CD14-positive monocyte (primary cell): ENCODE measurements around the gene TMEM219. TPM values are rescaled to one million over a fixed set of nuclear protein-coding genes. Genes with fewer than 3 reads are reported as not detected.
A peak's percentile ranks its signal among the peaks of the same experiment; 100 is the strongest.

Source experiments
- DNase-seq, 3 donors: peaks; one replicate each; pipeline ENCODE4 v3.0.0-alpha.2; 2011 to 2022
- H2AFZ ChIP-seq: 2 replicates; pipeline ENCODE4 v1.6.0; 2012; ENCODE audit warnings: mild to moderate bottlenecking, low read depth, low read length, inconsistent platforms; ENCODE audit not compliant: insufficient read depth, poor library complexity, severe bottlenecking
- H3K27ac ChIP-seq, 2 donors: 1 replicate in 1 of 2; 2 replicates in 1 of 2; pipeline ENCODE4 v1.5.1; 2012 to 2013; ENCODE audit warnings: low read length in 2 of 2, control low read depth in 1 of 2, inconsistent platforms in 1 of 2, low read depth in 1 of 2, mild to moderate bottlenecking in 1 of 2
- H3K27me3 ChIP-seq, 2 donors: one replicate each; pipeline versions ENCODE4 v1.6.0 to v1.6.1; 2011 to 2013; ENCODE audit warnings: low read length in 2 of 2; ENCODE audit not compliant: control insufficient read depth in 2 of 2, insufficient read depth in 2 of 2
- H3K36me3 ChIP-seq, 2 donors: replicated peaks in 1 of 2; 1 replicate in 1 of 2; 2 replicates in 1 of 2; pipeline versions ENCODE4 v1.5.1 to v1.6.1; 2012 to 2013; ENCODE audit warnings: low read length in 2 of 2, control low read depth in 1 of 2, inconsistent platforms in 1 of 2, mild to moderate bottlenecking in 1 of 2; ENCODE audit not compliant: insufficient read depth in 2 of 2, control insufficient read depth in 1 of 2
- H3K4me1 ChIP-seq, 2 donors: 1 replicate in 1 of 2; 2 replicates in 1 of 2; pipeline versions ENCODE4 v1.5.1 to v1.6.1; 2012 to 2013; ENCODE audit warnings: low read length in 2 of 2, control low read depth in 1 of 2, inconsistent platforms in 1 of 2, mild to moderate bottlenecking in 1 of 2, moderate library complexity in 1 of 2; ENCODE audit not compliant: insufficient read depth in 2 of 2, control insufficient read depth in 1 of 2
- H3K4me2 ChIP-seq: replicated peaks from 2 replicates; pipeline ENCODE3; 2012; ENCODE audit warnings: low read length, moderate library complexity, mild to moderate bottlenecking; ENCODE audit not compliant: poor library complexity, severe bottlenecking; ENCODE audit errors: extremely low read depth
- H3K4me3 ChIP-seq, 3 experiments: fragments of 200-600 bp in 1 of 3; sonication (generic) in 1 of 3; replicated peaks in 1 of 3; 1 replicate in 2 of 3; 2 replicates in 1 of 3; pipeline ENCODE4 v1.5.1; 2011 to 2013; ENCODE audit warnings: low read length in 3 of 3, mild to moderate bottlenecking in 3 of 3, control low read depth in 2 of 3, low read depth in 2 of 3, inconsistent platforms in 1 of 3, moderate library complexity in 1 of 3
- H3K79me2 ChIP-seq: 2 replicates; pipeline ENCODE4 v1.6.0; 2012; ENCODE audit warnings: mild to moderate bottlenecking, control low read depth, inconsistent platforms, low read length, moderate library complexity; ENCODE audit not compliant: insufficient read depth
- H3K9ac ChIP-seq: 2 replicates; pipeline ENCODE4 v1.6.0; 2017; ENCODE audit warnings: low read length, mild to moderate bottlenecking; ENCODE audit not compliant: insufficient read depth, poor library complexity, severe bottlenecking
- H3K9me3 ChIP-seq, 2 donors: replicated peaks in 1 of 2; 1 replicate in 1 of 2; 2 replicates in 1 of 2; pipeline versions ENCODE4 v1.5.1 to v1.6.1; 2012 to 2013; ENCODE audit warnings: low read length in 2 of 2, control low read depth in 1 of 2; ENCODE audit not compliant: control insufficient read depth in 1 of 2, insufficient read depth in 1 of 2
- H4K20me1 ChIP-seq: 2 replicates; pipeline ENCODE4 v1.6.0; 2012; ENCODE audit warnings: mild to moderate bottlenecking, low read length, control low read depth, moderate library complexity; ENCODE audit not compliant: insufficient read depth
- H3K27ac Mint-ChIP-seq, 7 donors: one replicate each; pipeline ENCODE4 v1.8.0; 2020; ENCODE audit warnings: mild to moderate bottlenecking in 7 of 7, mixed read lengths in 7 of 7, moderate library complexity in 6 of 7, inconsistent platforms in 2 of 7
- H3K27me3 Mint-ChIP-seq, 3 donors: one replicate each; pipeline ENCODE4 v1.8.0; 2021 to 2022; ENCODE audit warnings: low read depth in 3 of 3, mild to moderate bottlenecking in 3 of 3, mixed read lengths in 3 of 3, moderate library complexity in 3 of 3, inconsistent platforms in 1 of 3
- H3K36me3 Mint-ChIP-seq, 2 donors: one replicate each; pipeline ENCODE4 v1.8.0; 2020; ENCODE audit warnings: mixed read lengths in 2 of 2, inconsistent platforms in 1 of 2, mild to moderate bottlenecking in 1 of 2
- H3K4me1 Mint-ChIP-seq: one replicate; pipeline ENCODE4 v1.8.0; 2020; ENCODE audit warnings: mild to moderate bottlenecking, mixed read lengths
- H3K4me3 Mint-ChIP-seq, 2 donors: one replicate each; pipeline ENCODE4 v1.8.0; 2020; ENCODE audit warnings: mild to moderate bottlenecking in 2 of 2, mixed read lengths in 2 of 2, moderate library complexity in 1 of 2
- H3K9me3 Mint-ChIP-seq, 7 donors: one replicate each; pipeline ENCODE4 v1.8.0; 2020 to 2022; ENCODE audit warnings: mixed read lengths in 7 of 7, mild to moderate bottlenecking in 6 of 7, moderate library complexity in 6 of 7, inconsistent platforms in 2 of 7
- WGBS: methylation state at CpG from one replicate; pipeline ENCODE4 v1.1.5; 2013; ENCODE audit warnings: missing lambda C conversion rate; ENCODE audit not compliant: insufficient coverage; 5-methylcytosine and 5-hydroxymethylcytosine counted together
- intact Hi-C, 2 donors: fragments of 100-400 bp; cut with micrococcal nuclease; formaldehyde crosslinking; loops; one replicate each; pipeline versions ENCODE4 v1.15.0 to v1.15.1; 2023
- polyA minus RNA-seq: library from RNA; depleted of rRNA, polyadenylated mRNA; stranded (reverse); fragments of >200 nt; gene quantifications from 2 replicates; pipeline ENCODE4 v1.2.3, GENCODE V29; 2012
- polyA plus RNA-seq, 3 donors: library from polyadenylated mRNA; depleted of rRNA in 1 of 3; unstranded in 2 of 3; stranded (reverse) in 1 of 3; fragments of 300-500 nt in 2 of 3; fragments of >200 nt in 1 of 3; fragmentation: Illumina TruSeq in 2 of 3; gene quantifications; 1 replicate in 2 of 3; 2 replicates in 1 of 3; pipeline ENCODE4 v1.2.3, GENCODE V29; 2012 to 2021
- total RNA-seq, 12 experiments: library from RNA in 1 of 12; stranded (reverse) in 1 of 12; fragments of 120-200 nt in 1 of 12; gene quantifications; one replicate each; pipeline ENCODE4 v1.2.4 and lab custom pipeline; 2013 to 2026; ENCODE audit warnings: mixed read lengths in 6 of 12, inconsistent platforms in 1 of 12
- TF ChIP-seq, protein P1 (sequence below): fragments of 200-600 bp; IDR thresholded peaks from one replicate; pipeline ENCODE4 v1.8.0; 2022; ENCODE audit warnings: antibody characterized with exemption, mild to moderate bottlenecking

TMEM219 gene, protein sequence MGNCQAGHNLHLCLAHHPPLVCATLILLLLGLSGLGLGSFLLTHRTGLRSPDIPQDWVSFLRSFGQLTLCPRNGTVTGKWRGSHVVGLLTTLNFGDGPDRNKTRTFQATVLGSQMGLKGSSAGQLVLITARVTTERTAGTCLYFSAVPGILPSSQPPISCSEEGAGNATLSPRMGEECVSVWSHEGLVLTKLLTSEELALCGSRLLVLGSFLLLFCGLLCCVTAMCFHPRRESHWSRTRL
- total RNA-seq (2013), result 111 TPM
- polyA plus RNA-seq (100 to 1,000 TPM; 157 to 265 (median 227) TPM), polyA minus RNA-seq (27.3 and 47.8 TPM in 2 replicates), total RNA-seq (lab: John Stamatoyannopoulos, UW) (7.7 to 54.6 (median 39.4) reads per million in 11 experiments)

DNA sequence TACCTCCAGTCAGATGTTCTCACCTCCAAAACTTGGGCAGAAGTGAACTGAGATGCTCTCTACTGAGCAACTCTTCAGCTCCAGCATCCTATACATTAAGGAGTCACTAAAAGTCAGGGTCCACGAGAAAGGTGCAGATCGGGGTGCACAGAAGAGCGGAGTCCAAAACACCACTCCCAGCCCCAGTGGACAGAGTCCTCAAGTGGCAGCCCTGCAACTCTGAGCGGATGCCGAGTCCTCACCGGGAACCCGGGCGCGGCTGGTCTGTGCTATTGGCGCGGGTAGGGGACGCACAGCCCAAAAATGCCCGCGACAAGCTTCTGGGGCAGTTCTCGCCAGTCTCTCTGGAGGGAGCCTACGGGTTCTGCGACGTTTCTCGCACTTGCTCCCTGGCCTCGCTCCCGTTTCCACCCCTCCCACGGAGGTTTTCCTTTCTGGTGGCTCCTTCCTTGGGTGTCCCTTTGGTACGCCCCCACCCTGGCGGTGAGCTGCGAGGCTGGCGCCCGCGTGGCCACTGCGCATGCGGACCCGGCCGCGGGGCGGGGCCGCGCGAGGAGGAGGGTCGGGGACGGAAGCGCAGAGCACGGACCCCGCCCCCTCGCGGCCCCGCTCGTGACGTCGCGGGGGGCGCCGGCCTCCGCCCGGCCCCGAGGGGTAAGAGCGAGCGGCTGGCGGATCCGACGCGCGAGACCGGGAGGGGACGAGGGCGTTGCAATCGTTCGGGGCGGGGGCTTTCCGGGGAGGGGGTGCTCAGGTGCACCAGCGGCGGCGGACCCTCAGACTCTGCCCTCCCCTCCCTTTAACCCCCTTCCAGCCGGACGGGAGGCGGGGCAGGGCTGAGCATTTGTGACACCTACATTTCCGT, at the start of gene TMEM219:
TMEM219 (plus strand) TSS at position 601 of the 865 bp plus-strand sequence. CDS start 1,065 bp downstream, outside the sequence.
- Mint-ChIP-seq H3K27ac (peak within 1 kb of the TSS; percentile 88 to 98 (median 96)), H3K4me3 (peak within 1 kb of the TSS; percentile 95 to 96), H3K36me3 (peaks cover 13 to 20% of the 10 kb centered on the region in 2 donors), H3K4me1 (peaks cover 18% of the 10 kb centered on the region), H3K27me3 (peaks cover 2 to 8% (median 2%) of the 10 kb centered on the region in 3 donors), H3K9me3 (no peaks in the 10 kb centered on the region)
- H3K9me3 ChIP-seq, result no peaks in the 10 kb centered on the region
- TF ChIP-seq, protein P1, sequence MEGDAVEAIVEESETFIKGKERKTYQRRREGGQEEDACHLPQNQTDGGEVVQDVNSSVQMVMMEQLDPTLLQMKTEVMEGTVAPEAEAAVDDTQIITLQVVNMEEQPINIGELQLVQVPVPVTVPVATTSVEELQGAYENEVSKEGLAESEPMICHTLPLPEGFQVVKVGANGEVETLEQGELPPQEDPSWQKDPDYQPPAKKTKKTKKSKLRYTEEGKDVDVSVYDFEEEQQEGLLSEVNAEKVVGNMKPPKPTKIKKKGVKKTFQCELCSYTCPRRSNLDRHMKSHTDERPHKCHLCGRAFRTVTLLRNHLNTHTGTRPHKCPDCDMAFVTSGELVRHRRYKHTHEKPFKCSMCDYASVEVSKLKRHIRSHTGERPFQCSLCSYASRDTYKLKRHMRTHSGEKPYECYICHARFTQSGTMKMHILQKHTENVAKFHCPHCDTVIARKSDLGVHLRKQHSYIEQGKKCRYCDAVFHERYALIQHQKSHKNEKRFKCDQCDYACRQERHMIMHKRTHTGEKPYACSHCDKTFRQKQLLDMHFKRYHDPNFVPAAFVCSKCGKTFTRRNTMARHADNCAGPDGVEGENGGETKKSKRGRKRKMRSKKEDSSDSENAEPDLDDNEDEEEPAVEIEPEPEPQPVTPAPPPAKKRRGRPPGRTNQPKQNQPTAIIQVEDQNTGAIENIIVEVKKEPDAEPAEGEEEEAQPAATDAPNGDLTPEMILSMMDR, result peak; percentile 28
- H3K4me3 ChIP-seq, result peak within 1 kb of the TSS; percentile 87 to 93 (median 91)
- H3K27me3 ChIP-seq, result no peaks in the 10 kb centered on the region
- peak; percentile 74 to 78 (median 77) for DNase-seq
- H4K20me1 ChIP-seq, result no peaks in the 10 kb centered on the region
- H3K4me2 ChIP-seq, result peak within 1 kb of the TSS; percentile 98
- peaks cover 15 to 18% of the 10 kb centered on the region in 2 donors for H3K4me1 ChIP-seq
- H3K79me2 ChIP-seq, result peaks cover 8% of the 10 kb centered on the region
- H2AFZ ChIP-seq, result peak within 1 kb of the TSS; percentile 92
- WGBS, result 0% methylated on average over 70 of the region's 75 CpGs
- H3K27ac ChIP-seq, result peak within 1 kb of the TSS; percentile 85 to 92
- peaks cover 5 to 6% of the 10 kb centered on the region in 2 donors for H3K36me3 ChIP-seq
- peak within 1 kb of the TSS; percentile 80 for H3K9ac ChIP-seq
- intact Hi-C loops, result loop anchor here (5.0 kb wide), 1 partner anchor 34 kb away; the partner anchor contains the start of gene KCTD13 (in 2 of the 2)

DNA sequence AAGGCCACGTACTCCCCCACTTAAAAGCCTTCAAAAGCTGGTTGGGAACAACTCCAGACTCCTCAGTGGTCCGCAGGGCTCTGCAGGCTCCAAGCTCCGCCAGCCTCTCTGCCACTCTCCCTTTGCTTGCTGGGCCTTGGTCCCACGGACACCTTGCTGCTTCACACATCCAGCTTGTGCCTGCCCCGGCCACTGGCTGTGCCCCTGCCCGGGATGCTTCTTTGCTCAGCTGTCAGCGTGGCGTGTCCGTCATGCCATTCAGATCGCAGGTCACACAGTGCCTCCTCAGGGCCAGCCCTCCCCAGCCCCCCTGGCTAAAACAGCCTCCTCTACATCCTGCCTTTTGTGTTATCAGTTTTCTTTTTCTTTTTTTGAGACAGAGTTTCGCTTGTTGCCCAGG, 49.8 kb upstream of the TMEM219 start:
- no peak overlapping the region for H3K4me2 ChIP-seq
- peak overlapping the region in 2 of 7 donors; percentile 26 to 66 for H3K27ac Mint-ChIP-seq
- intact Hi-C loops, result no loop called here
- peaks cover 16% of the 10 kb centered on the region for H3K4me1 Mint-ChIP-seq
- H3K4me3 ChIP-seq, result no peak overlapping the region
- H3K27ac ChIP-seq, result no peak overlapping the region
- no peak overlapping the region for H2AFZ ChIP-seq
- H3K4me1 ChIP-seq, result peaks cover 14 to 16% of the 10 kb centered on the region in 2 donors
- H3K36me3 ChIP-seq, result peaks cover 9 to 38% of the 10 kb centered on the region in 2 donors
- H4K20me1 ChIP-seq, result peaks cover 5% of the 10 kb centered on the region
- no peak overlapping the region for H3K4me3 Mint-ChIP-seq
- peaks cover 42 to 51% of the 10 kb centered on the region in 2 donors for H3K36me3 Mint-ChIP-seq
- no peak for DNase-seq
- H3K9ac ChIP-seq, result no peak overlapping the region
- TF ChIP-seq, protein P1, result no peak
- no peaks in the 10 kb centered on the region for H3K27me3 ChIP-seq
- 95% methylated on average over 10 of the region's 11 CpGs for WGBS
- H3K9me3 Mint-ChIP-seq, result peaks cover 0 to 2% (median 0%) of the 10 kb centered on the region in 7 donors
- no peaks in the 10 kb centered on the region for H3K27me3 Mint-ChIP-seq
- H3K79me2 ChIP-seq, result no peaks in the 10 kb centered on the region
- H3K9me3 ChIP-seq, result no peaks in the 10 kb centered on the region
